HG03378 (cell line): ENCODE measurements around the gene CACNA1C.

ENCODE experiments used
- ATAC-seq: cut with Tn5 transposase; IDR thresholded peaks from one replicate; pipeline ENCODE4 v1.9.1; 2021; ENCODE audit warnings: mild to moderate bottlenecking, moderate library complexity; ENCODE audit not compliant: unreplicated experiment

CACNA1C gene

GRCh38 chr12:2229661-2230539, 177.1 kb downstream of the CACNA1C start:
- no peak for ATAC-seq

- no peak for ATAC-seq
Measured at GRCh38 chr12:2231011-2231595, 178.3 kb downstream of the CACNA1C start.

- ATAC-seq: no peak
Measured at GRCh38 chr12:2231956-2232355, 179.2 kb downstream of the CACNA1C start.

- no peak for ATAC-seq
Measured at GRCh38 chr12:2233034-2233433, 180.2 kb downstream of the CACNA1C start.

- ATAC-seq: no peak
Measured at GRCh38 chr12:2234091-2234490, 181.3 kb downstream of the CACNA1C start.

- ATAC-seq: no peak
Measured at GRCh38 chr12:2234646-2235350, 182.0 kb downstream of the CACNA1C start.

GRCh38 chr12:2236506-2237294, 183.9 kb downstream of the CACNA1C start:
- no peak for ATAC-seq

- no peak for ATAC-seq
Measured at GRCh38 chr12:2238111-2238510, 185.3 kb downstream of the CACNA1C start.

- ATAC-seq: no peak
Measured at GRCh38 chr12:2239381-2239871, 186.6 kb downstream of the CACNA1C start.

- ATAC-seq: no peak
Measured at GRCh38 chr12:2240390-2240789, 187.6 kb downstream of the CACNA1C start.

- ATAC-seq: no peak
Measured at GRCh38 chr12:2240984-2241383, 188.2 kb downstream of the CACNA1C start.

- no peak for ATAC-seq
Measured at GRCh38 chr12:2242216-2242615, 189.4 kb downstream of the CACNA1C start.

- ATAC-seq: no peak
Measured at GRCh38 chr12:2242816-2243215, 190.0 kb downstream of the CACNA1C start.

- no peak for ATAC-seq
Measured at GRCh38 chr12:2243275-2243674, 190.5 kb downstream of the CACNA1C start.

GRCh38 chr12:2244013-2244861, 191.4 kb downstream of the CACNA1C start:
- no peak for ATAC-seq

- ATAC-seq: no peak
Measured at GRCh38 chr12:2246358-2246757, 193.6 kb downstream of the CACNA1C start.

GRCh38 chr12:2247120-2247519, 194.3 kb downstream of the CACNA1C start:
- no peak for ATAC-seq

GRCh38 chr12:2247596-2247995, 194.8 kb downstream of the CACNA1C start:
- no peak for ATAC-seq

- no peak for ATAC-seq
Measured at GRCh38 chr12:2248087-2248900, 195.5 kb downstream of the CACNA1C start.
